ENCODE measurements around the gene DIAPH2. TPM values are rescaled to one million over a fixed set of nuclear protein-coding genes. Genes with fewer than 3 reads are reported as not detected.

Gene DIAPH2
- total RNA-seq, 1 experiment from 2014 or later: 20.4 TPM

- DNase-seq: no peak
- Histone ChIP-seq H3K36me3 (replicated peaks; ENCODE audit: control insufficient read depth, insufficient read depth, low read length) (peaks cover 5% of the 10 kb centered on the region), H3K27me3 (ENCODE audit: control insufficient read depth, insufficient read depth, low read length) (no peaks in the 10 kb centered on the region), H3K4me3 (ENCODE audit: insufficient read depth, low read depth, low read length) (no peak overlapping the region)
Measured at GRCh38 chrX:97471071-97471470, 786.4 kb downstream of the DIAPH2 start.

- no peak for DNase-seq
- Histone ChIP-seq H3K27me3 (ENCODE audit: control insufficient read depth, insufficient read depth, low read length) (no peaks in the 10 kb centered on the region), H3K4me3 (ENCODE audit: insufficient read depth, low read depth, low read length) (no peak overlapping the region), H3K36me3 (replicated peaks; ENCODE audit: control insufficient read depth, insufficient read depth, low read length) (peaks cover 2% of the 10 kb centered on the region)
Measured at GRCh38 chrX:97474933-97475332, 790.3 kb downstream of the DIAPH2 start.

DNA sequence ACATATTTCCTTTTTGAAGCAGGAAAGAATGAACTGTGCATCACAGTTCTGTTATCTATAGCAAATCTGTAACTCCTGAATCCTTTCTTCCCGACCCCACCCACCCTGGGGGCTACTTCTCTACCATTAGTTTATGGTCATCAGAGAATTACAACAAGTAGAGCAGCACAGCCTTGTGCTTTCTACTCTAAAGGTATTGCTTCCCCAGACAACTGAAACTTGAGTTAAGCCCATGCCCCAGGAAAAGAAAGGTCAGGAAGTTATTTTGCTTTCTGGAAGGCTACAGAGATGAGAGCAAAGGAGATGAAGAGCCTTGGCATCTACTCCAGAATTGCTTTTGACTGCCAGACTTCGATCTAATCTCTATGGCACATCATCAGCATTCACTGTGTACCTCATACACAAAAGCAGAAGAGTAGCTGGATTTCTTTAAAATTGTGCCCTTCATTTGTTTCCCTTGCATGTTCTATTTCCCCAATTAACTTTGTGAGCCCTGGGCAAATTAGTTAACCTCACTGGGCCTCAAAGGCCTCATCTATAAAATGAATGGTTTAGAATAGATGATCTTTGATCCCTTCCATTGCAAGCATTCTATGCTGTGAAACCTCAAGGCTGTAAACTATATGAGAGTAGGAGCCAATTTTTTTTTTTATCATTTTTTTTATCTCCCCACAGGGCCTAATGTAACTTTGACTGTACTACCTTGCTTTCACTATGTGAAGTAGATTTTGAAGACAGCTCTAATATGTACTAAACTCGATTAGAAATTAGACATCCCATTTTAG is 794.7 kb downstream of the DIAPH2 start:
- no peak overlapping the region for H3K4me3 ChIP-seq (ENCODE audit: insufficient read depth, low read depth, low read length)
- no peaks in the 10 kb centered on the region for H3K27me3 ChIP-seq (ENCODE audit: control insufficient read depth, insufficient read depth, low read length)
- DNase-seq: no peak
- no peaks in the 10 kb centered on the region for H3K36me3 ChIP-seq (replicated peaks; ENCODE audit: control insufficient read depth, insufficient read depth, low read length)

- Histone ChIP-seq H3K4me3 (ENCODE audit: insufficient read depth, low read depth, low read length) (no peak overlapping the region), H3K27me3 (ENCODE audit: control insufficient read depth, insufficient read depth, low read length) (no peaks in the 10 kb centered on the region), H3K36me3 (replicated peaks; ENCODE audit: control insufficient read depth, insufficient read depth, low read length) (no peaks in the 10 kb centered on the region)
- no peak for DNase-seq
Measured at GRCh38 chrX:97481228-97481627, 796.6 kb downstream of the DIAPH2 start.

DNA sequence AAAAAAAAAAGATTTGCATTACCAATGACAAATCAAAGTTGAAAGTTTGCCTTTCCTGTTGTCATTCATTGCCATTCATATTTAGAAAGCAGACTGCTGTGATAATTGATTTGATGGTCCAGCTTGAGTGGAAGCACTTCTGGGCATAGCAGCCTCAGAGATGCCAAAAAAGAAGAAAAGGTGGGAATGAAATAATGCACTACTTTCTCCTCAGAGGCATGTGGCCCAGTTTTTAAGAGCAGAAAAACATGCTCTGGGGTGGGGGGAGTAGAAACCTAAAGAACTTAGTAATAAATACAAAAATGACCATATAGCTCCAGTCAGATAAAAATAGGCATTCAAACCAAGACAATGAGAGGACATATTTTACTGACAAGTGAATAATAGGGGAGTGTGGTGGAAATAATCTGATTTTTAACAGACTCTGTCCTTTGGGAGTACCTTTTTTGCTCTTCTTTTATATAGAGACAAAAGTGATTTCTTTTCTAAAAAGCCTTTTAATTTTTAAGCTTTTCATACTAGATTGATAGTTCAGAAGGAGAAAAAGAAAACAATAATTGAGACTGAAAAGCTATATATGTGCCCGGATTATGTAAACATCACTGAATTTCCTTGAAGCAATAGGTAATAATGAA is 798.1 kb downstream of the DIAPH2 start:
- Histone ChIP-seq H3K36me3 (replicated peaks; ENCODE audit: control insufficient read depth, insufficient read depth, low read length) (no peaks in the 10 kb centered on the region), H3K4me3 (ENCODE audit: insufficient read depth, low read depth, low read length) (no peak overlapping the region), H3K27me3 (ENCODE audit: control insufficient read depth, insufficient read depth, low read length) (no peaks in the 10 kb centered on the region)
- no peak for DNase-seq

GRCh38 chrX:97490656-97491055 is 806.0 kb downstream of the DIAPH2 start:
- Histone ChIP-seq H3K4me3 (ENCODE audit: insufficient read depth, low read depth, low read length) (no peak overlapping the region), H3K36me3 (replicated peaks; ENCODE audit: control insufficient read depth, insufficient read depth, low read length) (no peaks in the 10 kb centered on the region), H3K27me3 (ENCODE audit: control insufficient read depth, insufficient read depth, low read length) (no peaks in the 10 kb centered on the region)
- no peak for DNase-seq

- Histone ChIP-seq H3K27me3 (ENCODE audit: control insufficient read depth, insufficient read depth, low read length) (no peaks in the 10 kb centered on the region), H3K4me3 (ENCODE audit: insufficient read depth, low read depth, low read length) (no peak overlapping the region), H3K36me3 (replicated peaks; ENCODE audit: control insufficient read depth, insufficient read depth, low read length) (no peaks in the 10 kb centered on the region)
- DNase-seq: no peak
Measured at GRCh38 chrX:97494756-97495372, 810.2 kb downstream of the DIAPH2 start.

DNA sequence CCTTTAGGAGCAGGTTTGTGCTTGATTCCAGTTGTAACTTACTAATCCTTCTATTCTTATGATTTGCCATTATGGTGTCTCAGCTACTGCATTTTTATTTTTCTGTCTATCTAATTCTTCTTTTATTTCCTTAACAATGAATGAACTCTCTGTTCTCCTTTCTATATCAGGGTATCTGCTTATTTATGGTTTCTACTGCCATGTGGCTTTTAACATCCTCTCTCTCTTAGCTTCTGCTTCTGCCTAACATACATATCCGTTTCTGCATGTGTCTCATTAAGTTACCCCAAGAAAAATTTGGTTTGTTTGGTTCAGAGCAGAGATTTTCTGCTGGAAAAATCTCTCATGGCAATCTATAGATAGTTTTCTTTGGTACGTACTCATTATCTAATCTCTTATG is 813.5 kb downstream of the DIAPH2 start:
- Histone ChIP-seq H3K4me3 (ENCODE audit: insufficient read depth, low read depth, low read length) (no peak overlapping the region), H3K27me3 (ENCODE audit: control insufficient read depth, insufficient read depth, low read length) (no peaks in the 10 kb centered on the region), H3K36me3 (replicated peaks; ENCODE audit: control insufficient read depth, insufficient read depth, low read length) (no peaks in the 10 kb centered on the region)
- no peak for DNase-seq

DNA sequence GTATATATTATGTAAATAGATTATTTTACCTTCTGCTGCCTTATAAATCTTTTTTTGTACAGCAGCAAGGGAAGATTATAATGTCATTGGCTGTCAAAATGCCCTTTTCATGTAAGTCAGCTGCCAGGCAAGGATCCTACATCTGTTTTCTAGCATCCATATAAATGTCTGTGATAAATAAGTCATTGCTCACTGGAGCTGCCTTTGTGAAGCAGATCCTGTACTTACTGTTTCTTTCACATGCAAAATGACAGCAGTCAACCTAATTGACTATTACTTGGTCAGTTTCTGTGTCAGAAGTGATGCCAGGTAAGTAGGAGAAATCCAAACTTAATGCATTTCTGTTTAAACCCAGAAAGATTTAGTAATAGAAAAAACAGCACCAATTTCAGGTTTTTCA is 819.8 kb downstream of the DIAPH2 start:
- Histone ChIP-seq H3K4me3 (ENCODE audit: insufficient read depth, low read depth, low read length) (no peak overlapping the region), H3K27me3 (ENCODE audit: control insufficient read depth, insufficient read depth, low read length) (no peaks in the 10 kb centered on the region), H3K36me3 (replicated peaks; ENCODE audit: control insufficient read depth, insufficient read depth, low read length) (no peaks in the 10 kb centered on the region; the same call in 1 of the 2 replicates)
- DNase-seq: no peak

DNA sequence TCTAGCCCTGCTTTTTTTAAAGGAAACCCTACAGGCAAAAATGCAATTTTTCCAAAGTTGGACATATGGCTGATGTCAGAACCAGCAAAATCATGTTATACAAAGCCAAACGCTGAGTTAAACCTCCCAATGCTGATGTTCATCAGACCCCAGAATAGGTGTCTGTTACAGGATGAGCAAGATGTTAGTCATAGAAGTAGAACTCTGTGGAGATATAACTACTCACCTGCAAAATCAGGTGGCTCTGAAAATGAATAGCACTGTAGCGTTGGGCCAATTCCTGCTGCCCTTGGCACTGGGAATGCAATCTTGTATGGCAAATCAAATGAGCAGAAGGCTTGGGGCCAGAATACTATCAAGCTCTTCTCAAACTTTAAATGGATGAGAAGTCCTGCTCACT is 833.1 kb downstream of the DIAPH2 start:
- H3K36me3 ChIP-seq (replicated peaks; ENCODE audit: control insufficient read depth, insufficient read depth, low read length): no peaks in the 10 kb centered on the region
- no peak for DNase-seq

GRCh38 chrX:97522307-97522706 is 837.7 kb downstream of the DIAPH2 start:
- DNase-seq: no peak
- Histone ChIP-seq H3K36me3 (replicated peaks; ENCODE audit: control insufficient read depth, insufficient read depth, low read length) (no peaks in the 10 kb centered on the region), H3K4me3 (ENCODE audit: insufficient read depth, low read depth, low read length) (no peak overlapping the region)

More for the DNA sequence above, 833.1 kb downstream of the DIAPH2 start:
- no peak overlapping the region for H3K4me3 ChIP-seq (ENCODE audit: insufficient read depth, low read depth, low read length)
- no peaks in the 10 kb centered on the region for H3K27me3 ChIP-seq (ENCODE audit: control insufficient read depth, insufficient read depth, low read length)

DNA sequence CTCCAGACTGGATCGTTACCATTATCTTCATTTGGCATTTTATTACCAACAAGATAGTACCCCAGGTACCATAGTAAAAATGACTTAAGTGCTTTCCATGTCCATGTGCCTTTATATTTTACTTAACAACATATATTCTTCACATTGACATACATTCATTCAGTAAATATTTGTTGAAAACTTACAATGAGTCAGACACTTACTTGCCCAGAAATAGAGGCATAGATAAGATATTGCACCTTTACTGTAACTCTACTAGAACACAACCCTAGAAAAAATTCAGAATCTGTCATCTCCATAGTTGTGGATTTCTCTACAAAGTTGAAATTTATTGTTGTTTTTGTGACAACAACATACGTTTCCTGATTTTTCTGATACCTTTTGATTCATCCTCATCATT is 839.7 kb downstream of the DIAPH2 start:
- Histone ChIP-seq H3K4me3 (ENCODE audit: insufficient read depth, low read depth, low read length) (no peak overlapping the region), H3K27me3 (ENCODE audit: control insufficient read depth, insufficient read depth, low read length) (no peaks in the 10 kb centered on the region)
- no peak for DNase-seq

More at GRCh38 chrX:97522307-97522706, 837.7 kb downstream of the DIAPH2 start:
- no peaks in the 10 kb centered on the region for H3K27me3 ChIP-seq (ENCODE audit: control insufficient read depth, insufficient read depth, low read length)

GRCh38 chrX:97524997-97525396 is 840.4 kb downstream of the DIAPH2 start:
- H3K4me3 ChIP-seq (ENCODE audit: insufficient read depth, low read depth, low read length): no peak overlapping the region
- H3K36me3 ChIP-seq (replicated peaks; ENCODE audit: control insufficient read depth, insufficient read depth, low read length): no peaks in the 10 kb centered on the region
- H3K27me3 ChIP-seq (ENCODE audit: control insufficient read depth, insufficient read depth, low read length): no peaks in the 10 kb centered on the region
- no peak for DNase-seq

More for the DNA sequence above, 839.7 kb downstream of the DIAPH2 start:
- H3K36me3 ChIP-seq (replicated peaks; ENCODE audit: control insufficient read depth, insufficient read depth, low read length): no peaks in the 10 kb centered on the region

DNA sequence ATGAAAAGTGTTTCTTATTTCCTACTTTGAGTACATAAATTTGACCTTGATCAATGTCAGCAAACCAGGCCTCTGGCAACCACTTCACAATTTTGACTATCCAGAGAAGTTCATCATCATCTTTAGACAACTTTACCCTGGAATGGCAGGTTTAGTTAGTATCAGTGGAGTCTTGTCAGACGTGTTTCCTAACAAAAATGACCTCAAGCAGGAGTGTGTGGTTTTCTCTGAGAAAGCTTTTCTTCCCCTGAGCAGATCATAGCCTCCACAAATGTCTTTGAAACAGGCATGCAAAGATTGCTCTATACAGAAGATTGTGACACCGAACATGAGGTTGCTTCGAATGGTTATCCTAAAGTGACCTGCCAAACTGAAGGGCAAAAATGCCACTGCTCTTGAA is 841.3 kb downstream of the DIAPH2 start:
- no peaks in the 10 kb centered on the region for H3K36me3 ChIP-seq (replicated peaks; ENCODE audit: control insufficient read depth, insufficient read depth, low read length)
- H3K27me3 ChIP-seq (ENCODE audit: control insufficient read depth, insufficient read depth, low read length): no peaks in the 10 kb centered on the region
- no peak for DNase-seq
- no peak overlapping the region for H3K4me3 ChIP-seq (ENCODE audit: insufficient read depth, low read depth, low read length)

DNA sequence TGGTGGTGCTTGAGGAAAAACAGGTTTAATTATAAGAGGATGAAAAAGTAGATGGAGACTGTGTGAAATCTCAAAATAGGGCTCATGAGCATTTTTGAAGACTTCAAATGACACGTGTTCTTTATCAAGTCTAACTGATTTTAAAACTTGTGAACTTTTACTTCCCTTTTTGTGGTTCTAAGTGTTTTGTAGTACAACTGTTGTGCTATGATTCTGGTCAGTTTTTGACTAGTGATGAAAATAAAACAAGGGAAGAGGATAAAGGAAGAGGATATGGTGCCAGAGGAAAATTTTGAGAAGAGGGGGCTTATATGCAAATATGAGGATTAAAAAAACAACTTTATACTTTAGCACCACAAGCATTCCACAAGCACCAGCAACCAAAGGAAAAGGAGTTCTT is 843.1 kb downstream of the DIAPH2 start:
- no peak overlapping the region for H3K4me3 ChIP-seq (ENCODE audit: insufficient read depth, low read depth, low read length)

More for the DNA sequence above, 843.1 kb downstream of the DIAPH2 start:
- Histone ChIP-seq H3K27me3 (ENCODE audit: control insufficient read depth, insufficient read depth, low read length) (no peaks in the 10 kb centered on the region), H3K36me3 (replicated peaks; ENCODE audit: control insufficient read depth, insufficient read depth, low read length) (no peaks in the 10 kb centered on the region)
- no peak for DNase-seq
